ENCODE results near the gene LENEP.

The LENEP gene

GRCh38 chr1:154996966-154997701, 3.7 kb downstream of the LENEP start:
- Histone ChIP-seq H3K4me2 (ENCODE audit: low read length) (no peak overlapping the region), H3K4me1 (ENCODE audit: control insufficient read depth, insufficient read depth, low read length) (peaks cover 17% of the 10 kb centered on the region), H3K9ac (ENCODE audit: low read depth, low read length) (no peak overlapping the region), H3K27me3 (ENCODE audit: control insufficient read depth, insufficient read depth, low read length) (no peaks in the 10 kb centered on the region), H3K9me3 (replicated peaks; ENCODE audit: low read length) (no peaks in the 10 kb centered on the region), H3K36me3 (ENCODE audit: insufficient read depth, low read length) (no peaks in the 10 kb centered on the region), H3K4me3 (ENCODE audit: low read length) (no peak overlapping the region)

GRCh38 chr1:154998201-154998780, 4.9 kb downstream of the LENEP start:
- Histone ChIP-seq H3K4me2 (ENCODE audit: low read length) (no peak overlapping the region), H3K9ac (ENCODE audit: low read depth, low read length) (no peak overlapping the region), H3K27me3 (ENCODE audit: control insufficient read depth, insufficient read depth, low read length) (no peaks in the 10 kb centered on the region), H3K36me3 (ENCODE audit: insufficient read depth, low read length) (no peaks in the 10 kb centered on the region), H3K9me3 (replicated peaks; ENCODE audit: low read length) (no peaks in the 10 kb centered on the region), H3K4me1 (ENCODE audit: control insufficient read depth, insufficient read depth, low read length) (peaks cover 12% of the 10 kb centered on the region), H3K4me3 (ENCODE audit: low read length) (no peak overlapping the region)

GRCh38 chr1:154998818-154999570, 5.6 kb downstream of the LENEP start:
- Histone ChIP-seq H3K4me2 (ENCODE audit: low read length) (peak overlapping the region; percentile 95), H3K27me3 (ENCODE audit: control insufficient read depth, insufficient read depth, low read length) (no peaks in the 10 kb centered on the region), H3K4me1 (ENCODE audit: control insufficient read depth, insufficient read depth, low read length) (peaks cover 13% of the 10 kb centered on the region), H3K9me3 (replicated peaks; ENCODE audit: low read length) (no peaks in the 10 kb centered on the region), H3K4me3 (ENCODE audit: low read length) (peak overlapping the region; percentile 50), H3K9ac (ENCODE audit: low read depth, low read length) (no peak overlapping the region), H3K36me3 (ENCODE audit: insufficient read depth, low read length) (no peaks in the 10 kb centered on the region)

GRCh38 chr1:154999571-155000410, 6.4 kb downstream of the LENEP start:
- Histone ChIP-seq H3K36me3 (ENCODE audit: insufficient read depth, low read length) (no peaks in the 10 kb centered on the region), H3K4me1 (ENCODE audit: control insufficient read depth, insufficient read depth, low read length) (peaks cover 21% of the 10 kb centered on the region), H3K9me3 (replicated peaks; ENCODE audit: low read length) (no peaks in the 10 kb centered on the region), H3K9ac (ENCODE audit: low read depth, low read length) (peak overlapping the region; percentile 62), H3K4me2 (ENCODE audit: low read length) (peak overlapping the region; percentile 95), H3K4me3 (ENCODE audit: low read length) (peak overlapping the region; percentile 75), H3K27me3 (ENCODE audit: control insufficient read depth, insufficient read depth, low read length) (no peaks in the 10 kb centered on the region)

- Histone ChIP-seq H3K4me2 (ENCODE audit: low read length) (peak overlapping the region; percentile 95), H3K9ac (ENCODE audit: low read depth, low read length) (peak overlapping the region; percentile 76), H3K9me3 (replicated peaks; ENCODE audit: low read length) (no peaks in the 10 kb centered on the region), H3K27me3 (ENCODE audit: control insufficient read depth, insufficient read depth, low read length) (no peaks in the 10 kb centered on the region), H3K4me1 (ENCODE audit: control insufficient read depth, insufficient read depth, low read length) (peaks cover 26% of the 10 kb centered on the region), H3K36me3 (ENCODE audit: insufficient read depth, low read length) (no peaks in the 10 kb centered on the region), H3K4me3 (ENCODE audit: low read length) (peak overlapping the region; percentile 75)
Measured at GRCh38 chr1:155000411-155000725, 7.0 kb downstream of the LENEP start.

DNA sequence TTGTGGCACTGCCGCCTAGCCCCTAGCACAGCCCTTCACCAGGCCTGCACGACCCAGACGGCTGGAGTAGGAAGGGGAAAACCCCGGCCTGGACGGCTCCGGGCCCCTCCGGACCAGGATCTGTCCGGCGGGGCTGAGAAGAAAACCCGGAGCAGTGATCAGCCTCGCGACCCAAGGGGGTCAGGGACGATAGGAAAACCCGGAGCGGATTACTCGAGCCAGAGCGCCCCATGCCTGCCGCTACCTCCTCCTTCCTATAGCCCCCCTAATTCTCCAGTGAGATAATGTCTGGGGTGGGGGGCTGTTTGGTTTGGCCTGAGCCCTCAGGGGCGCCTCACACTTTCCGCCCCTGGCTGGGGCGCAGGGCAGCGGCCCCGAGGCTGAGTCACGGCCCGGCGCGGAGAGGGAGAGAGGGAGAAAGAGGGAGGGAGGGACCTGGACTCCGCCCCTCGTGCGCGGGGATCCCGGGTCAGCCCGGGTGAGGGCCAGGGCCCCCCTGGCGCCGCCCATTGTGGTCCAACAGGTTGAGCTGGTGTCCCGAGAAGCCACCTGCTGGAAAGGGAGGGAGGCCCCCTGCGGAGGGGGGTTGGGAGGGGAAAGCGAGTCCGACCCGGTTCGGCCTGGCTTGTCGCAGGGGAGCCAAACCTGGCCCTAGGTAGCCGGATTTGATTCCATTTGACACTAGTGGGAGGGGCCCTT, 7.5 kb downstream of the LENEP start:
- Histone ChIP-seq H3K4me2 (ENCODE audit: low read length) (peak overlapping the region; percentile 95), H3K9me3 (replicated peaks; ENCODE audit: low read length) (no peaks in the 10 kb centered on the region), H3K27me3 (ENCODE audit: control insufficient read depth, insufficient read depth, low read length) (no peaks in the 10 kb centered on the region), H3K36me3 (ENCODE audit: insufficient read depth, low read length) (peaks cover 2% of the 10 kb centered on the region), H3K4me3 (ENCODE audit: low read length) (peak overlapping the region; percentile 75), H3K4me1 (ENCODE audit: control insufficient read depth, insufficient read depth, low read length) (peaks cover 31% of the 10 kb centered on the region), H3K9ac (ENCODE audit: low read depth, low read length) (peak overlapping the region; percentile 76)

- Histone ChIP-seq H3K36me3 (ENCODE audit: insufficient read depth, low read length) (peaks cover 7% of the 10 kb centered on the region), H3K9ac (ENCODE audit: low read depth, low read length) (peak overlapping the region; percentile 76), H3K27me3 (ENCODE audit: control insufficient read depth, insufficient read depth, low read length) (no peaks in the 10 kb centered on the region), H3K4me1 (ENCODE audit: control insufficient read depth, insufficient read depth, low read length) (peaks cover 36% of the 10 kb centered on the region), H3K4me3 (ENCODE audit: low read length) (peak overlapping the region; percentile 75), H3K9me3 (replicated peaks; ENCODE audit: low read length) (no peaks in the 10 kb centered on the region), H3K4me2 (ENCODE audit: low read length) (peak overlapping the region; percentile 95)
Measured at GRCh38 chr1:155001425-155001674, 8.0 kb downstream of the LENEP start.

- peak overlapping the region; percentile 95 for H3K4me2 ChIP-seq (ENCODE audit: low read length)
- H3K9ac ChIP-seq (ENCODE audit: low read depth, low read length), result peak overlapping the region; percentile 76
- H3K4me3 ChIP-seq (ENCODE audit: low read length), result peak overlapping the region; percentile 85
- peaks cover 41% of the 10 kb centered on the region for H3K4me1 ChIP-seq (ENCODE audit: control insufficient read depth, insufficient read depth, low read length)
- H3K27me3 ChIP-seq (ENCODE audit: control insufficient read depth, insufficient read depth, low read length), result no peaks in the 10 kb centered on the region
- no peaks in the 10 kb centered on the region for H3K9me3 ChIP-seq (replicated peaks; ENCODE audit: low read length)
- H3K36me3 ChIP-seq (ENCODE audit: insufficient read depth, low read length), result peaks cover 11% of the 10 kb centered on the region
Measured at GRCh38 chr1:155001675-155002463, 8.5 kb downstream of the LENEP start.

DNA sequence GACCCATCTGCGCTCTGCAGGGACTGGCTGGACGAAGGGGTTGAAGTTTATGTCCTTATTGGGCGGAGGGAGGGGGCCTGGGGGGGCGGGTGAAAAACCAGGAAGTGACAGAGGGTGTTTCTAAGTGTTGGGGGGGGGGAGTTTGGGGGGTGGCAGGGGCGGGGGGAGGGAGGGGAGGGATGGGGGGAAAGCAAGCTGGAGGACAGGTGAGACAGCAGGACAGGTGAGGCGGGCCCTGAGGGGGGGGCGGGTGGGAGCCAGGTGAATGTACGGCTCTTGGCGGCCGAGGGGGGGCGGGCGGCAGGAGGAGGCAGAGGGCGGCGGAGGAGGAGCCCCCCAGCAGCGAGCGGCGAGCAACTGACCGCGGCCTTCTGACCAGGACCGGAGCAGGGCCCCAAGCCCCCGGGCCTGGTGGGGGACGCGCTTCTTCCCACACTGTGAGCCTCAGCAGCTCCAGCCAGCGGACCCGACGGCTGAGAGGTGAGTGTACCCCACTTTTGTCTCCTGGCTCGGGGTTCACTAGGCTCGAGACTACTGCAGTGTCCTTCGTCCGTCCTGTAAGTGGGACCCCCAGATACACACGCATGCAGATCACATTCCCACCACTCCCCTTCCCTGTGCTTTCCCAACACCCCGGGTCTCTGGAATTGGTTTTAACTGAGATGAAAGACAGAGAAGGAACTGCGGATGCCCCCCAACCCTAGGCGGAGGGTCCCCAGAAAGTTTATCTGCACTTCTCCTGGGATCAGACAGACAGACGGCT, 9.3 kb downstream of the LENEP start, which contains the start of gene ZBTB7B:
Gene ZBTB7B, plus strand, starts transcription at position 339 of the 763 bp plus-strand sequence. CDS start 11,859 bp downstream, outside the sequence.
- Histone ChIP-seq H3K4me3 (ENCODE audit: low read length) (peak within 1 kb of the TSS; percentile 90), H3K4me2 (ENCODE audit: low read length) (peak within 1 kb of the TSS; percentile 95), H3K9ac (ENCODE audit: low read depth, low read length) (peak within 1 kb of the TSS; percentile 85), H3K9me3 (replicated peaks; ENCODE audit: low read length) (no peaks in the 10 kb centered on the region), H3K27me3 (ENCODE audit: control insufficient read depth, insufficient read depth, low read length) (no peaks in the 10 kb centered on the region), H3K36me3 (ENCODE audit: insufficient read depth, low read length) (peaks cover 15% of the 10 kb centered on the region), H3K4me1 (ENCODE audit: control insufficient read depth, insufficient read depth, low read length) (peaks cover 49% of the 10 kb centered on the region)

Data from skeletal muscle satellite cell (primary cell).